ENCODE results near the gene MYH9.
"Not testable (repeated sequence)": the region's sequence is repeated elsewhere in the genome, so short reads cannot be mapped to it uniquely, and the experiment has no call there.

MYH9 gene

DNA sequence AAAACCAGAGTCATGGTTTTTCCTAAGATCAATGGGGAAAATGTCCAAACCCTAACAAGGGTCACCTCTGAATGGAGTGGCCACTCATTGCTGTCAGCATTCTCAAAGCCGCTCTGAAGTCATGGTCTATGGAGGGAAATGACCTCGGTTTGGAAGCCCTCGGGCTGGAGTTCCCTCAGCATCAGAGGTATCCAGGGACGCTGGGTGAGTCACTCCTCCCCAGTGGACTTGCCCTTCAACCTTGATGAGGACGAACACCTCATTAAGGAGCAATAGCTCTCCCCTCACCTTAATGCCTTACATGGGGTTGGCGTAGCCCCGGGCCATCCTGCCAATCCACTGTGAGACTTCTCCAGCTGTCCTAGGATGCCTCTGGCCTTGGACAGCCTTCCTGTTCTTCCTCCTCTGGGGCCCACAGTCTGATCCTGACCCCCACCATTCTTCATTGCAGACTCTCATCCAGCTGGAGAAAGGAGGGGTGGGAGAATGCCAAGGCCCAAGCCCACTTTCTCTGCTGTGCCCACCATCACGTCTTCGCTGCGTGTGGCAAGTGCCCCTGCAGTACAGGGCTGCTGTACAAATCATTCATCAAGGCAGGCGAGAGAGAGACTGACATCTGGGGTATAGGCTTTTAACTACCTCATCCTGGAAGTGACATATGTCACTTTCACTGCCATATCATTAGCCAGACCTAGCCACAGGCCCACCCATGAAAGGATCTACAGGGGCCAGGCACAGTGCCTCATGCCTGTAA, 25.4 kb upstream of the MYH9 start:
- no peak for DNase-seq (ENCODE audit: low read depth in 2 of 2)

DNA sequence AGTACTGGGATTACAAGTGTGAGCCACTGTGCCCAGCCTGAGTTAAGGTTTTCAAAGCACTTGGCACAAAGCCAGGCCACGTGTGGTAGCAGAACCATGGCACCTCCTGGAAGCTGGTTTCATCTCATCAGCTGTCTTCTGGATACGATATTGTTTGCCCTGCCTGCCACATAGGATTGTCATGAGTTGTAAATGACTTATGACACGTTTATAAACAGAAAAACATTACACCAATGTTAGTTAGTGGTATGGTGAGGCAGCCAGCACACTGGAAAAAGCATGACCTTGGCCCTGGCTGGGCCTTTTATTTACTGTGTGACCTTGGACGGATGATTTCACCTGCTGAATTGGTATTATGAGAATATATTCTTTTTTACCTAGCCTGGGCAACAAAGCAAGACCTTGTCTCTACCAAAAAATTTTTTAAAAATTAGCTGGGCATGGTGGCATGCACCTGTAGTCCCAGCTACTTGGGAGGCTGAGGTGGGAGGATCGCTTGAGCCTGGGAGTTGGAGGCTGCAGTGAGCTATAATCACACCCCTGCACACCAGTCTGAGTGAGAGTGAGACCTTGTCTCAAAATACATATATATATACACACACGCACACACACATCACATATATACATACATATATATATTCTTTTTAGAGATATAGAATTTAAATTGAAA, 24.0 kb upstream of the MYH9 start:
- DNase-seq (ENCODE audit: low read depth in 2 of 2): peak in 1 of 2 donors; percentile 46

- DNase-seq (ENCODE audit: low read depth in 2 of 2): peak in 1 of 2 donors; percentile 62
These were observed 22.4 kb upstream of the MYH9 start for GRCh38 chr22:36409911-36410756.

GRCh38 chr22:36409554-36409910, 21.8 kb upstream of the MYH9 start:
- DNase-seq (ENCODE audit: low read depth in 2 of 2): not testable (repeated sequence)

GRCh38 chr22:36409056-36409455, 21.3 kb upstream of the MYH9 start:
- no peak for DNase-seq (ENCODE audit: low read depth in 2 of 2)

GRCh38 chr22:36406721-36407120, 19.0 kb upstream of the MYH9 start:
- DNase-seq (ENCODE audit: low read depth in 2 of 2): no peak

DNA sequence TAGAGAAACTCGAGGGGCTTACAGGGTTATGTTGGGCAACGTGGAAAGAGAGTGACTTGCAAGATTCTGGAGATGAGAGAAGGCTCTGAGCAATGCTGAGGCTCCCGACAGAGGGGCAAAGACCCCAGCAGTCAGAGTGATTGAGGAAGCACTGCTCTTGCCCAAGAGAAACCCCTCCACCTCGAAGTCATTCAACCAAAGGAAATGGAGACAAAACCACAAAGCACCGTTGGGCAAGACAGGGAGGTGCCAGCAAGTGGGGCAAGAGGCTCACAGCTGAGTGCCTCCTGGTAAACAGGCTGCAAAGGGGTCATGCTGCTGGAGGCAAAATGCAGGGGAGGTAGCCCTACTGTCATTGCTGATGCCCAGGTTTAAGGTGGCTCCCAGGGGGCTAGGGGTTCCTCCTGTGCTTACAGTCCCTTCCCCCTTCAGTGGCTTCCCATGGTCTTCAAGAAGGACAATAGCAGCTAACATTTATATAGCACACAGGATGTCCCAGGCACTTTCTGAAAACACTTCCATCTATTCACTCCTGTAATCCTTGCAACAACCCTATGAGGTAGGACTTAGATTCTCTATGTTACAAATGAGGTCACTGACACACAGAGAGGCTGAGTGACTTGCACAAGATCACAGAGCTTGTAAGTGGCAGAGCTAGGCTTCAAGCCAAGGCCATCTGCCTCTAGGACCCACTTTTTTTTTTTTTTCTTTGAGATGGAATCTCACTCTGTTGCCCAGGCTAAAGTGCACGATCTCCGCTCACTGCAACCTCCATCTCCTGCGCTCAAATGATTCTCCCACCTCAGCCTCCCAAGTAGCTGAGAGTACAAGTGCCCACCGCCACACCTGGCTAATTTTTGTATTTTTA, 18.1 kb upstream of the MYH9 start:
- DNase-seq (ENCODE audit: low read depth in 2 of 2): peak in 1 of 2 donors; percentile 28

- DNase-seq (ENCODE audit: low read depth in 2 of 2): no peak
These were observed 17.5 kb upstream of the MYH9 start for GRCh38 chr22:36405221-36405661.

DNA sequence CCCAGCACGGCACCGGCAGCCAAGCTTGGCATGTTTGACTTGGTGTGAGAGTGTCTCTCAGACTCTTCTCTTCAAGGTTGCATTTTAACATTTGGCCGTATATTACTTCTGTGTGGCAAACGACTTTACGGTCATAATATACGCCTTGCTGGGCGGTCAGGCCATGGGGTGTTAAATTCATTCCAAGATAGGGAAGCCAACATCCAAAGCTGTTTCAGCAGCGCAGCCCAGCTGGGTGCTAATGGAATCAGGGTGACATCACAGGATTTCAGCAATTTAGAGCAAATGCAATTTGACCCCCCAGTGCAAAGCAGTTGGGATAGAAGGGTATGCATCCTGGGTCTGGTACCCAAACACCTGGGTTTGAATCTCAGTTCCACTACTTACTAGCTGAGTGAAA, 16.7 kb upstream of the MYH9 start:
- no peak for DNase-seq (ENCODE audit: low read depth in 2 of 2)

- DNase-seq (ENCODE audit: low read depth in 2 of 2): no peak
These were observed 11.7 kb upstream of the MYH9 start for GRCh38 chr22:36399472-36399778.

GRCh38 chr22:36398601-36399471, 11.1 kb upstream of the MYH9 start:
- DNase-seq (ENCODE audit: low read depth in 2 of 2): no peak

- DNase-seq (ENCODE audit: low read depth in 2 of 2): no peak
These were observed 9.6 kb upstream of the MYH9 start for GRCh38 chr22:36397131-36398093.

- DNase-seq (ENCODE audit: low read depth in 2 of 2): no peak
These were observed 8.1 kb upstream of the MYH9 start for GRCh38 chr22:36395915-36396314.

GRCh38 chr22:36395055-36395849, 7.5 kb upstream of the MYH9 start:
- DNase-seq (ENCODE audit: low read depth in 2 of 2): no peak

DNA sequence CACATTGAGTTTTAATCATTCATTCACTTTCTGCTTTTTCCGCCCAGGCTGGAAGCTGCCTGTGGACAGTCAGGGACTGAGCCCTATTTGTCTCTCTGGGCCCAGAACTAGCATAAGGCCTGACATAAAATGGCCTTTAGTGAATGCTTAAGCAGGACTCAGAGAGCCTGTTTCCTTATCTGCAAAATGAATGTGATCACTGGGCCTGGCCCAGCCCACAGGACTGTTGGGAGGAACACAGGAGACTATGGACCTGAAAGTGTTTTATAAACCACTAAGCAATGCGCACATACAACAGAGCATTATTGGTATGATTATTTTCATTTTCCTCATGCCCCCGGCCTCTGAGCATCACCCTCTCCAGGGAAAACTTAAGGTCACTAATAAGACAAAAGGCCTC, 3.9 kb upstream of the MYH9 start:
- no peak for DNase-seq (ENCODE audit: low read depth in 2 of 2)

DNA sequence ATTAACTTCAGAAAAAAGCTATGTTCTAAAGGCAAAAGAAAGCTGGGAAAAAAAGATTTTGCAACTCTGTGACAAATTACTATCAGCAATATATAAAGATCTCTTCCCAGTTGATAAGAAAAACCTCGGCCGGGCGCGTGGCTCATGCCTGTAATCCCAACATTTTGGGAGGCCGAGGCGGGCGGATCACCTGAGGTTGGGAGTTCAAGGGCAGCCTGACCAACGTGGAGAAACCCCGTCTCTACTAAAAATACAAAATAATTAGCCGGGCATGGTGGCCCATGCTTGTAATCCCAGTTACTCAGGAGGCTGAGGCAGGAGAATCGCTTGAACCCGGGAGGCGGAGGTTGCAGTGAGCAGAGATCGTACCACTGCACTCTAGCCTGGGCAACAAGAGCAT, 1.4 kb upstream of the MYH9 start:
- DNase-seq (ENCODE audit: low read depth in 2 of 2): not testable (repeated sequence)

GRCh38 chr22:36387709-36387958, 133 bp downstream of the MYH9 start:
- DNase-seq (ENCODE audit: low read depth in 2 of 2): no peak

DNA sequence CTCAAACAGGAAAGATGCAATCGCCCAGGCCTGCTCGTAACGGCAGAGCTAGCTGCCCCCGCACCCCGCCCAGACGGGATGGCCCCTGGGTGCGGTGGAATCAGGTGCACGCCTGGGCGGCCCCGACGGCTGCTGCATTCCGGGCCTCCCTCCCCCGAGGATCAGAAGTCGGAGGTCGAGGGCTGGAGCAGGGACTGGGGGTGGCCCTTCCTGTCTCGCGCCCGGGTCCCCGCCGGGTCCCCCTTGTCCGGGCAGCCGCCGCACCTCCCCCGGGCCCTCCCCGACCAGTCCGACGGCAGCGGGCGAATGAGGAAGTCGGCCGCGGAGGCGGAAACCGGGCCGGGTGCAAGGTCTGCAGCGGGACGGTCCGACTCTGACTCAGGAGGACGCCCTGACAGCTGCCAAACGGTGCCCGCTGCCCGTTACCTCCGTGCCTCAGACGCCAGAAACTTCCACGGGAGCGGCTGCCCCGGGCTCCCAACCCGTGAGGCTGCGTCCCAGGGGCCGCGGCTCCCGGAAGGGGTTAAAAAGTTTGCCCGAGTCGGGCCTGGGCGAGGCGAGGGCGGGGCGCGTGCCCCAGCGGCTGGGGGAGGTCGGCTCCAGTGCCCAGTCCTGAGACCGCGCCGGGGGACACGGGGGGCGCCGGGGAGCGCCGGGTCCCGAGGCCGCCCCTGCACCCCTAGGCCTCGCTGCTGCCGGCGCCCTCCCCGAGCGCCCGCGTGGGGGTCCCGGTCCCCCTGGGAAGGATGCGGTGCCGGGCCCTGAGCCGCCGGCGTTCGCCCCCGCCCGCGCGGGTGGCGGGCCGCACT, 663 bp downstream of the MYH9 start:
- no peak for DNase-seq (ENCODE audit: low read depth in 2 of 2)

Measured in stimulated activated CD8-positive, alpha-beta memory T cell treated with anti-CD3 and anti-CD28 coated beads, Interleukin-2, amount 100 ng/mL, for 48 hours (primary cell).